ENCODE results near the gene TGFB2.

- no peak for TF ChIP-seq CTCF (IDR thresholded peaks at IDR 0.05; ENCODE audit: insufficient read depth, low read length)
- no peak for TF ChIP-seq REST (IDR thresholded peaks at IDR 0.05; ENCODE audit: insufficient replicate concordance, low read depth)
- TF ChIP-seq POLR2AphosphoS5 (IDR thresholded peaks at IDR 0.05; ENCODE audit: low read depth), result no peak
- TF ChIP-seq GABPA (IDR thresholded peaks at IDR 0.05; ENCODE audit: low read depth), result no peak
- no peak for TF ChIP-seq SPI1 (IDR thresholded peaks at IDR 0.05; ENCODE audit: borderline replicate concordance, low read depth)
These were observed 41.8 kb upstream of the TGFB2 start for GRCh38 chr1:218303176-218303879.
